HepG2 (cell line): ENCODE measurements around the gene NPAS2. TPM values are rescaled to one million over a fixed set of nuclear protein-coding genes. Genes with fewer than 3 reads are reported as not detected.
A peak's percentile ranks its signal among the peaks of the same experiment; 100 is the strongest.

Source experiments
- KDM2A ChIP-seq: sonication (generic); formaldehyde crosslinking; IDR thresholded peaks from 2 replicates; pipeline ENCODE4 v1.4.0; 2020; ENCODE audit warnings: low read depth, missing genetic modification reagents, borderline replicate concordance
- MAFF ChIP-seq: IDR thresholded peaks from 2 replicates; pipeline ENCODE4 v1.6.1; 2011; ENCODE audit warnings: low read depth, low read length, improper control_type of control experiment
- NFE2 ChIP-seq: sonication (generic); formaldehyde crosslinking; IDR thresholded peaks from 2 replicates; pipeline ENCODE4 v1.4.0; 2020; ENCODE audit warnings: missing genetic modification reagents
- RXRA ChIP-seq: sonication (generic); formaldehyde crosslinking; IDR thresholded peaks from 2 replicates; pipeline ENCODE4 v1.5.1; 2020; ENCODE audit warnings: missing genetic modification reagents
- TAF15 ChIP-seq: fragments of 200-400 bp; formaldehyde crosslinking; IDR thresholded peaks from one replicate; pipeline ENCODE4 v1.6.1; 2018; ENCODE audit warnings: mild to moderate bottlenecking, low read depth, low read length; ENCODE audit not compliant: poor library complexity, severe bottlenecking
- U2AF2 ChIP-seq: fragments of 200-400 bp; formaldehyde crosslinking; IDR thresholded peaks from 2 replicates; pipeline ENCODE4 v1.6.1; 2017; ENCODE audit warnings: low read depth, mild to moderate bottlenecking, low read length
- ZNF292 ChIP-seq: sonication (generic); formaldehyde crosslinking; IDR thresholded peaks from 2 replicates; pipeline ENCODE4 v1.8.1; 2022; ENCODE audit warnings: mild to moderate bottlenecking, low read depth, missing genetic modification reagents, borderline replicate concordance
- polyA plus RNA-seq, 8 experiments: library from polyadenylated mRNA; depleted of rRNA in 3 of 8; stranded (reverse) in 7 of 8; unstranded in 1 of 8; fragments of >200 nt; fragmentation: Illumina TruSeq in 4 of 8; extraction: Trizol in 4 of 8; gene quantifications; 2 replicates each; pipeline versions ENCODE4 v1.2.1 to v1.2.3, GENCODE V29; 2011 to 2016; ENCODE audit warnings: low read depth in 4 of 8, missing spikeins in 1 of 8, mixed read lengths in 1 of 8; ENCODE audit not compliant: insufficient read depth in 1 of 8
- total RNA-seq, 5 experiments: library from RNA; depleted of rRNA; stranded (reverse); fragments of >200 nt; fragmentation: Illumina TruSeq; extraction: Trizol; gene quantifications; 2 replicates each; pipeline ENCODE4 v1.2.3, GENCODE V29; 2016; ENCODE audit warnings: low read depth in 1 of 5
- TF ChIP-seq, protein P1 (sequence below): IDR thresholded peaks from 2 replicates; pipeline ENCODE4 v1.6.1; 2016; ENCODE audit warnings: missing compliant biosample characterization, missing genetic modification reagents, borderline replicate concordance
- TF ChIP-seq, protein P2 (sequence below): IDR thresholded peaks from 2 replicates; pipeline ENCODE4 v1.6.1; 2016; ENCODE audit warnings: low read depth, borderline replicate concordance
- TF ChIP-seq, protein P3 (sequence below): sonication (generic); formaldehyde crosslinking; IDR thresholded peaks from 2 replicates; pipeline ENCODE4 v1.8.1; 2023; ENCODE audit warnings: mild to moderate bottlenecking, moderate library complexity, missing genetic modification reagents
- TF ChIP-seq, protein P4 (sequence below): sonication (generic); formaldehyde crosslinking; conservative IDR thresholded peaks from 2 replicates; pipeline ENCODE4 v1.4.0; 2020; ENCODE audit warnings: missing genetic modification reagents
- TF ChIP-seq, protein P5 (sequence below): IDR thresholded peaks from 2 replicates; pipeline ENCODE4 v1.6.1; 2016; ENCODE audit warnings: missing compliant biosample characterization, missing genetic modification reagents, borderline replicate concordance
- TF ChIP-seq, protein P6 (sequence below): sonication (generic); formaldehyde crosslinking; IDR thresholded peaks from 2 replicates; pipeline ENCODE4 v1.4.0; 2020; ENCODE audit warnings: missing genetic modification reagents, borderline replicate concordance
- TF ChIP-seq, protein P7 (sequence below): sonication (generic); formaldehyde crosslinking; IDR thresholded peaks from 2 replicates; pipeline ENCODE4 v1.4.0; 2020; ENCODE audit warnings: missing genetic modification reagents

Gene NPAS2
- total and polyA plus RNA-seq, 2 of the 13 experiments (the other 11 are each of a cell fraction or from before 2014, with no cell fraction given), result 14.8 to 37.5 TPM

DNA sequence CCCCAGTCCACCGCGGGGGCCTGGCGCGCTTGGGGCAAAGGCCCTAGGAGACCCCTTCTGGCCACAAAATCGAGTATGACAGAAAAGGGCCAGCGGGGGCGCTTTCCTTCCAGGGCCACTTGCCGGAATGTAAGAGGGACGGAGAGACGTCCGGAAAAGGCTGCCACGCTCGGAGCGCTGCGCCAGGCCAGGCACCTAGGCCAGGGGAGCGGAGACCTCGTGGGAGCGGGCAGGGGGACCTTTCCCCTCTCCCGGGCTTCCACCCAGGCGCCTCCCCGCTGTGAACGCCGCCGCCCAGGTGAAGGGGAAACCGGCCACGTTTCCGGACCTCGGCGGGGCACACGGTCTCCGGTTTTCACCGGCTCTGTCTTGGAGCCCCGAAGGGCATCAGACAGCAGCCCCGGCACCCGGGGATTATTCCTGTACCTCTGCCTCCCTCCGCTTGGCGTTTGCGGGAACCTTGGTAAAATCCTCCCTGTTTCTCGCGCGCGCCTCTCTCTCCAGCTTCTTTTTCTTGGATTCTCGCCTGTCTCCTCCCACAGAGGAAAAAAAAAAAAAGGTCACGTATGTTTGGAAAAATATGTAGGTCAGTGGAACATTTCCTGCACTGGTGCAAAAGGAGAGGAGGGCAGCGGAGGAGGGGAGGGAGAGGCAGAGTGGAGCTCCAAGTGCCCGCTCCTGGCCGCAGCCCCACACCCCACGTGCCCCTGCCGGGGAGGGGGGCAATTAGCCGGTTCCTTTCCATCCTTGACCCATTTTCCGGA is 1.2 kb upstream of the NPAS2 start (continued):
- TF ChIP-seq KDM2A (CRISPR knock-in tag) (peak; percentile 91), MAFF (no peak), RXRA (CRISPR knock-in tag) (0 out of 2 replicates have a peak, but pooled peaks have one; percentile 41), ZNF292 (CRISPR knock-in tag) (peak; percentile 75), NFE2 (CRISPR knock-in tag) (no peak), TAF15 (no peak), U2AF2 (no peak)
- TF ChIP-seq, protein P1, sequence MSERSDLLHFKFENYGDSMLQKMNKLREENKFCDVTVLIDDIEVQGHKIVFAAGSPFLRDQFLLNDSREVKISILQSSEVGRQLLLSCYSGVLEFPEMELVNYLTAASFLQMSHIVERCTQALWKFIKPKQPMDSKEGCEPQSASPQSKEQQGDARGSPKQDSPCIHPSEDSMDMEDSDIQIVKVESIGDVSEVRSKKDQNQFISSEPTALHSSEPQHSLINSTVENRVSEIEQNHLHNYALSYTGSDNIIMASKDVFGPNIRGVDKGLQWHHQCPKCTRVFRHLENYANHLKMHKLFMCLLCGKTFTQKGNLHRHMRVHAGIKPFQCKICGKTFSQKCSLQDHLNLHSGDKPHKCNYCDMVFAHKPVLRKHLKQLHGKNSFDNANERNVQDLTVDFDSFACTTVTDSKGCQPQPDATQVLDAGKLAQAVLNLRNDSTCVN (CRISPR knock-in tag), result 0 out of 2 replicates have a peak, but pooled peaks have one; percentile 8
- TF ChIP-seq, protein P2, sequence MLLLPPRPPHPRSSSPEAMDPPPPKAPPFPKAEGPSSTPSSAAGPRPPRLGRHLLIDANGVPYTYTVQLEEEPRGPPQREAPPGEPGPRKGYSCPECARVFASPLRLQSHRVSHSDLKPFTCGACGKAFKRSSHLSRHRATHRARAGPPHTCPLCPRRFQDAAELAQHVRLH (CRISPR knock-in tag), result peak; percentile 67; the same call in 1 of the 2 replicates
- TF ChIP-seq, protein P3, sequence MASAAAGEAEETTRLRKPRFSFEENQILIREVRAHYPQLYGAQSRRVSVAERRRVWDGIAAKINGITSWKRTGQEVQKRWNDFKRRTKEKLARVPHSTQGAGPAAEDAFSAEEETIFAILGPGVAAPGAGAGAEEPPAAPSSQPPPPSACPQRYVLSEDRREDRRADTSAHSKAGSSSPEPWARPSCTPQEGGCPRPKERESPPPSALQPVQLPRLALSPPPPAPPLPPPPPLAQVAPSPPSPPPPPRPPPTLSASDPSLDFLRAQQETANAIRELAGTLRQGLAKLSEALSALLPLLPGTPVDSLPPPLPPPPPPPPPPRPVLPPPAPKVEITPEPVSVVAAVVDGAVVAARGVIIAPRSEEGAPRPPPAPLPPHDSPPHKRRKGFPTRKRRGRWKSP (CRISPR knock-in tag), result peak; percentile 75
- TF ChIP-seq, protein P4, sequence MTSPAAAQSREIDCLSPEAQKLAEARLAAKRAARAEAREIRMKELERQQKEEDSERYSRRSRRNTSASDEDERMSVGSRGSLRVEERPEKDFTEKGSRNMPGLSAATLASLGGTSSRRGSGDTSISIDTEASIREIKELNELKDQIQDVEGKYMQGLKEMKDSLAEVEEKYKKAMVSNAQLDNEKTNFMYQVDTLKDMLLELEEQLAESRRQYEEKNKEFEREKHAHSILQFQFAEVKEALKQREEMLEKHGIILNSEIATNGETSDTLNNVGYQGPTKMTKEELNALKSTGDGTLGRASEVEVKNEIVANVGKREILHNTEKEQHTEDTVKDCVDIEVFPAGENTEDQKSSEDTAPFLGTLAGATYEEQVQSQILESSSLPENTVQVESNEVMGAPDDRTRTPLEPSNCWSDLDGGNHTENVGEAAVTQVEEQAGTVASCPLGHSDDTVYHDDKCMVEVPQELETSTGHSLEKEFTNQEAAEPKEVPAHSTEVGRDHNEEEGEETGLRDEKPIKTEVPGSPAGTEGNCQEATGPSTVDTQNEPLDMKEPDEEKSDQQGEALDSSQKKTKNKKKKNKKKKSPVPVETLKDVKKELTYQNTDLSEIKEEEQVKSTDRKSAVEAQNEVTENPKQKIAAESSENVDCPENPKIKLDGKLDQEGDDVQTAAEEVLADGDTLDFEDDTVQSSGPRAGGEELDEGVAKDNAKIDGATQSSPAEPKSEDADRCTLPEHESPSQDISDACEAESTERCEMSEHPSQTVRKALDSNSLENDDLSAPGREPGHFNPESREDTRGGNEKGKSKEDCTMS, result 0 out of 2 replicates have a peak, but pooled peaks have one; percentile 40
- TF ChIP-seq, protein P5, sequence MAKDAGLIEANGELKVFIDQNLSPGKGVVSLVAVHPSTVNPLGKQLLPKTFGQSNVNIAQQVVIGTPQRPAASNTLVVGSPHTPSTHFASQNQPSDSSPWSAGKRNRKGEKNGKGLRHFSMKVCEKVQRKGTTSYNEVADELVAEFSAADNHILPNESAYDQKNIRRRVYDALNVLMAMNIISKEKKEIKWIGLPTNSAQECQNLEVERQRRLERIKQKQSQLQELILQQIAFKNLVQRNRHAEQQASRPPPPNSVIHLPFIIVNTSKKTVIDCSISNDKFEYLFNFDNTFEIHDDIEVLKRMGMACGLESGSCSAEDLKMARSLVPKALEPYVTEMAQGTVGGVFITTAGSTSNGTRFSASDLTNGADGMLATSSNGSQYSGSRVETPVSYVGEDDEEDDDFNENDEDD (CRISPR knock-in tag), result no peak
- TF ChIP-seq, protein P6, sequence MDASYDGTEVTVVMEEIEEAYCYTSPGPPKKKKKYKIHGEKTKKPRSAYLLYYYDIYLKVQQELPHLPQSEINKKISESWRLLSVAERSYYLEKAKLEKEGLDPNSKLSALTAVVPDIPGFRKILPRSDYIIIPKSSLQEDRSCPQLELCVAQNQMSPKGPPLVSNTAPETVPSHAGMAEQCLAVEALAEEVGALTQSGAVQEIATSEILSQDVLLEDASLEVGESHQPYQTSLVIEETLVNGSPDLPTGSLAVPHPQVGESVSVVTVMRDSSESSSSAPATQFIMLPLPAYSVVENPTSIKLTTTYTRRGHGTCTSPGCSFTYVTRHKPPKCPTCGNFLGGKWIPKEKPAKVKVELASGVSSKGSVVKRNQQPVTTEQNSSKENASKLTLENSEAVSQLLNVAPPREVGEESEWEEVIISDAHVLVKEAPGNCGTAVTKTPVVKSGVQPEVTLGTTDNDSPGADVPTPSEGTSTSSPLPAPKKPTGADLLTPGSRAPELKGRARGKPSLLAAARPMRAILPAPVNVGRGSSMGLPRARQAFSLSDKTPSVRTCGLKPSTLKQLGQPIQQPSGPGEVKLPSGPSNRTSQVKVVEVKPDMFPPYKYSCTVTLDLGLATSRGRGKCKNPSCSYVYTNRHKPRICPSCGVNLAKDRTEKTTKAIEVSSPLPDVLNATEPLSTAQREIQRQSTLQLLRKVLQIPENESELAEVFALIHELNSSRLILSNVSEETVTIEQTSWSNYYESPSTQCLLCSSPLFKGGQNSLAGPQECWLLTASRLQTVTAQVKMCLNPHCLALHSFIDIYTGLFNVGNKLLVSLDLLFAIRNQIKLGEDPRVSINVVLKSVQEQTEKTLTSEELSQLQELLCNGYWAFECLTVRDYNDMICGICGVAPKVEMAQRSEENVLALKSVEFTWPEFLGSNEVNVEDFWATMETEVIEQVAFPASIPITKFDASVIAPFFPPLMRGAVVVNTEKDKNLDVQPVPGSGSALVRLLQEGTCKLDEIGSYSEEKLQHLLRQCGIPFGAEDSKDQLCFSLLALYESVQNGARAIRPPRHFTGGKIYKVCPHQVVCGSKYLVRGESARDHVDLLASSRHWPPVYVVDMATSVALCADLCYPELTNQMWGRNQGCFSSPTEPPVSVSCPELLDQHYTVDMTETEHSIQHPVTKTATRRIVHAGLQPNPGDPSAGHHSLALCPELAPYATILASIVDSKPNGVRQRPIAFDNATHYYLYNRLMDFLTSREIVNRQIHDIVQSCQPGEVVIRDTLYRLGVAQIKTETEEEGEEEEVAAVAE (CRISPR knock-in tag), result no peak
- TF ChIP-seq, protein P7, sequence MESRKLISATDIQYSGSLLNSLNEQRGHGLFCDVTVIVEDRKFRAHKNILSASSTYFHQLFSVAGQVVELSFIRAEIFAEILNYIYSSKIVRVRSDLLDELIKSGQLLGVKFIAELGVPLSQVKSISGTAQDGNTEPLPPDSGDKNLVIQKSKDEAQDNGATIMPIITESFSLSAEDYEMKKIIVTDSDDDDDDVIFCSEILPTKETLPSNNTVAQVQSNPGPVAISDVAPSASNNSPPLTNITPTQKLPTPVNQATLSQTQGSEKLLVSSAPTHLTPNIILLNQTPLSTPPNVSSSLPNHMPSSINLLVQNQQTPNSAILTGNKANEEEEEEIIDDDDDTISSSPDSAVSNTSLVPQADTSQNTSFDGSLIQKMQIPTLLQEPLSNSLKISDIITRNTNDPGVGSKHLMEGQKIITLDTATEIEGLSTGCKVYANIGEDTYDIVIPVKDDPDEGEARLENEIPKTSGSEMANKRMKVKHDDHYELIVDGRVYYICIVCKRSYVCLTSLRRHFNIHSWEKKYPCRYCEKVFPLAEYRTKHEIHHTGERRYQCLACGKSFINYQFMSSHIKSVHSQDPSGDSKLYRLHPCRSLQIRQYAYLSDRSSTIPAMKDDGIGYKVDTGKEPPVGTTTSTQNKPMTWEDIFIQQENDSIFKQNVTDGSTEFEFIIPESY, result peak; percentile 23; the same call in 1 of the 2 replicates
